Left lung (tissue), 10 donors: Measurements from ENCODE around the gene CHRDL2. TPM values are rescaled to one million over a fixed set of nuclear protein-coding genes. Genes with fewer than 3 reads are reported as not detected.
A peak's percentile ranks its signal among the peaks of the same experiment; 100 is the strongest.

Source experiments
- ATAC-seq: fragments of 200-7000 bp; cut with Tn5 transposase; one replicate; pipeline ENCODE4 v1.9.1; 2020; ENCODE audit warnings: moderate library complexity
- DNase-seq, 4 donors: peaks; one replicate each; pipeline ENCODE4 v3.0.0-alpha.2; 2013 to 2020
- H3K27ac ChIP-seq, 2 donors: fragments of 200-600 bp; sonication (generic) in 1 of 2; one replicate each; pipeline versions ENCODE4 v1.5.0 to v1.8.0; 2020 to 2021
- H3K27me3 ChIP-seq, 2 donors: fragments of 200-600 bp; sonication (generic) in 1 of 2; one replicate each; pipeline versions ENCODE4 v1.5.0 to v1.8.0; 2020 to 2021
- H3K36me3 ChIP-seq, 2 donors: fragments of 200-600 bp; sonication (generic) in 1 of 2; one replicate each; pipeline versions ENCODE4 v1.5.0 to v1.8.0; 2020 to 2021
- H3K4me1 ChIP-seq, 2 donors: fragments of 200-600 bp; one replicate each; pipeline ENCODE4 v1.8.0; 2021
- H3K4me3 ChIP-seq, 2 donors: fragments of 200-600 bp; sonication (generic) in 1 of 2; one replicate each; pipeline versions ENCODE4 v1.5.0 to v1.8.0; 2020 to 2021; ENCODE audit warnings: mild to moderate bottlenecking in 1 of 2
- H3K9me3 ChIP-seq, 2 donors: fragments of 200-600 bp; sonication (generic) in 1 of 2; one replicate each; pipeline versions ENCODE4 v1.5.0 to v1.8.0; 2020 to 2021
- intact Hi-C, 2 donors: fragments of 100-400 bp; cut with DNase I; formaldehyde crosslinking; loops; one replicate each; pipeline versions ENCODE4 v1.11.2 to v1.14.2; 2022
- polyA plus RNA-seq, 6 donors: library from polyadenylated mRNA; unstranded; fragments of 120-200 nt; gene quantifications; one replicate each; pipeline ENCODE4 v1.2.1, GENCODE V29; 2013; ENCODE audit not compliant: insufficient read length in 6 of 6
- total RNA-seq, 2 donors: library from RNA; stranded (reverse); fragmentation: NEBNext Ultra II Directional; extraction: Animal tissue kit (Norgen Biotek cat#: 25700); gene quantifications; one replicate each; pipeline ENCODE4 v1.2.1, GENCODE V29; 2021
- TF ChIP-seq, protein P1 (sequence below), 2 donors: fragments of 200-600 bp; sonication (generic) in 1 of 2; IDR thresholded peaks; one replicate each; pipeline versions ENCODE4 v1.5.0 to v1.8.0; 2021; ENCODE audit warnings: antibody characterized with exemption in 2 of 2
- donor health status: DM: no; HTN: yes; CAD: no.
- donor health status: DM: no; HTN: no; CAD: no.

Gene CHRDL2
- total and polyA plus RNA-seq, 8 donors: 0.48 to 5.2 (median 0.69) TPM

DNA sequence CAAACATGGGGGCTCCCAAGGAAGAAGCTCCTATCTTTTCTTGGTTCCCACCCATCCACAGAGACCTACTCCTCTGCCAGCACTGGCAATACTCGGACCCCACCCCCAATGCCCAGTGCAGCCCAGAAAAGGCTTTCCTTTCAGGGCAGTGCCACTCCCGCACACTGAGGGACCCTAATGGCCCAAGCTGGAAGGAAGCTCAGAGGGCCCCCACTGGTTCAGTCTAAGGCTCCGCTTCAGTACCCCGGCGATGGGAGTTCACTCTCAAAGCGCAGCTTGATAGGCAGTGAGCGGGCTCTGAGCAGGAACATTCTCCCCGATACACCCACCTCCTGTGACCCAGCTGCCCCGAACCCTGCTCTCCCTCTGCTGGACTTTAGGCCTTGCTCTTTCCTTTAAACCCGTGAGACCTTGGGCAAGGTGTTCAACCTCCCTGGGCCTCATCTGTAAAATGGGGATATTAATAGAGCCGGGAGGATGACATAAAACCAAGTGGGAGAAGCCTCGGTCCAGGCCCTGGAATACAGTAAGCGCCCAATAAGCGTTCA is 48.4 kb downstream of the CHRDL2 start:
- Histone ChIP-seq H3K4me3 (peak overlapping the region; percentile 29 to 36), H3K27me3 (peaks cover 0 to 20% of the 10 kb centered on the region in 2 donors), H3K4me1 (peaks cover 0 to 26% of the 10 kb centered on the region in 2 donors), H3K27ac (no peak overlapping the region), H3K9me3 (no peaks in the 10 kb centered on the region), H3K36me3 (no peaks in the 10 kb centered on the region)
- intact Hi-C loops: no loop called here
- no peak for ATAC-seq
- no peak for DNase-seq
- TF ChIP-seq, protein P1, sequence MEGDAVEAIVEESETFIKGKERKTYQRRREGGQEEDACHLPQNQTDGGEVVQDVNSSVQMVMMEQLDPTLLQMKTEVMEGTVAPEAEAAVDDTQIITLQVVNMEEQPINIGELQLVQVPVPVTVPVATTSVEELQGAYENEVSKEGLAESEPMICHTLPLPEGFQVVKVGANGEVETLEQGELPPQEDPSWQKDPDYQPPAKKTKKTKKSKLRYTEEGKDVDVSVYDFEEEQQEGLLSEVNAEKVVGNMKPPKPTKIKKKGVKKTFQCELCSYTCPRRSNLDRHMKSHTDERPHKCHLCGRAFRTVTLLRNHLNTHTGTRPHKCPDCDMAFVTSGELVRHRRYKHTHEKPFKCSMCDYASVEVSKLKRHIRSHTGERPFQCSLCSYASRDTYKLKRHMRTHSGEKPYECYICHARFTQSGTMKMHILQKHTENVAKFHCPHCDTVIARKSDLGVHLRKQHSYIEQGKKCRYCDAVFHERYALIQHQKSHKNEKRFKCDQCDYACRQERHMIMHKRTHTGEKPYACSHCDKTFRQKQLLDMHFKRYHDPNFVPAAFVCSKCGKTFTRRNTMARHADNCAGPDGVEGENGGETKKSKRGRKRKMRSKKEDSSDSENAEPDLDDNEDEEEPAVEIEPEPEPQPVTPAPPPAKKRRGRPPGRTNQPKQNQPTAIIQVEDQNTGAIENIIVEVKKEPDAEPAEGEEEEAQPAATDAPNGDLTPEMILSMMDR (IDR thresholded peaks at IDR 0.05): no peak

DNA sequence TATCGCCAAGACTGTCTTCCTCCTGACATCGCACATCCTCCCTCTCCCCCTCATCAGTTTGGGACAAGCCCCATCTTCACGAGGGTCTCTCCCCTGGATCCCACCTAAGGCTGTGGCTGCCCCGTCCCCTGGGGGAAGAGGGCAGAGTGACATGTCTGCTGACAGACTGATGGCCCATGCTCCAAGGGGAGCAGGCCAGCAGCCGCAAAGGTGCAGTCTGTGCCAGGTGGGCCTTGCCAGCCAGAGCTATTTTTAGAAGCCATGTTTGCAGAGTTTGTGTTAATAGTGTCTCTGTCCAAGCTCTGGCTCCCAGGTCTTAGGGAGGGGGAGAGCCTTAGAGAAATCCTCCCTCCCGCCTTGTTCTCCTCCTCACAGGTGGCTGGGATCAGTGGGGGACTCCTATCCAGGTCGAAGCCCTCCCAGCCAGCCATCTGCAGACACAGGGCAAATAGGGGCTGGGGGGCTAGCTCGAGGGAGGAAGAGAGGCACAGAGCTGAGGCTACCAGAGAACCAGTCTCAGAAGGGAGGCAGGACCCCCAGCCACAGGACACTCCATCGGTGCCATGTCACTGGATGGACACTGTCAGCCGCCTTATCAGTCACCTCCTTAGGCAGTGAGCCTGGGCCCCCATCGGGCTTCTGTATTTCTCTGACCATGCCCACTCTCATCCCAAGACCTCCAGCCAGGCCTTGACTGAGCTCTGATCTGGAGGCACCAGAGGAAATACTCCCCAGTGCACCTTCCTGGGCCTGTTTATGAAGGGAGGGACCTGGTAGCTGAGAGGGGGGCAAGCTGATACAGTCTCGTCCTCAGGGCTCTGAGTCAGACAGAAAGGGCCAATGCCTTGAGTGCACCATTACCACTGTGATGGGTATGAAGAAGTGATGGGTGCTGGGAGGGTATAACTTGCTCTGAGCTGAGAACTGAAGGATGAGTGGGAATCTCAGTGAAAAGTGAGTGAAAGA is 49.3 kb downstream of the CHRDL2 start:
- DNase-seq: peak in 2 of 4 donors; percentile 29 to 34
- no peak overlapping the region for H3K4me3 ChIP-seq
- TF ChIP-seq, protein P1 (IDR thresholded peaks at IDR 0.05): no peak
- H3K4me1 ChIP-seq: peaks cover 0 to 20% of the 10 kb centered on the region in 2 donors
- intact Hi-C loops: no loop called here
- ATAC-seq: peak; percentile 53
- no peak overlapping the region for H3K27ac ChIP-seq
- no peaks in the 10 kb centered on the region for H3K36me3 ChIP-seq
- no peaks in the 10 kb centered on the region for H3K9me3 ChIP-seq
- H3K27me3 ChIP-seq: peaks cover 0 to 20% of the 10 kb centered on the region in 2 donors

DNA sequence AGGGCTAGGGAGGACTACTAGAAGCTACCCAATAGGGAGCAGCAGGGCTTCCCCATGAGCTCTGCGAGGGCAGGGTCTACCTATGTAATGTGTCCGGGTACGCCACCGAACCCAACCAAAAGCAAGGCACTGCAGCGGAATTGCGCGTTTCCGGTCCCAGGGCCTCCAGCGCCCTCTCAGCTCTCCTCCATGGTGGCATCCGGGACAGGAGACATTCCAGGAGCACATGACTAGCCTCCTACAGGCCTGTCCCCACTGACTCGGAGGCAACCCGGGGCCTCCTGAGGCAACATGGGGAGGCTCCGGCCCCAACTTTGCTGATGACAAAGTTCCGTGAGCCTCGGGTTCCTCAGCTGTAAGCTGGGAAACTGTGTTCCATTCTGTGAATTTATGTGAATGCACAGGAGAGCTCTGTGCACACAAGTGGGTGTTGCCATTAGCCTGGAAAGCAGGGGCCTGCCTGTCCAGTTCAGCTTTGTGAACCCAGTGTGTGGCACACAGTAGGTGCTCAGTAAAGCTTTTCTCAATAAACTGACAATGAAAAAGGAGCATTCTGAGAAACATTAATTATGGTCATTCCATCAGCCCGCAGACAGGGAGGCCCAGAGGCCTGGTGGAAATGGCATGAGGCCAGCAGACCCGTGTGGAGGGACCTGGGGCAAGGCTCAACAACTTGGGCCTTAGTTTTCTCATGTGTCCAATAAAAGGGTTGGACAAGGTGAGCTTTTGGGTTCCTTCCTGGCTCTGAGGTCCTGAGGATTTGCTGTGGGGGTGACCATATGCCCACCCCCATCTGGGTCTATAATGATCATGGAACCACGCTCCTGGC is 50.3 kb downstream of the CHRDL2 start:
- Histone ChIP-seq H3K4me3 (no peak overlapping the region), H3K4me1 (peaks cover 0 to 14% of the 10 kb centered on the region in 2 donors), H3K27me3 (peaks cover 0 to 20% of the 10 kb centered on the region in 2 donors), H3K9me3 (no peaks in the 10 kb centered on the region), H3K27ac (no peak overlapping the region), H3K36me3 (no peaks in the 10 kb centered on the region)
- intact Hi-C loops: no loop called here
- DNase-seq (peak in 1 of 4 donors; percentile 19), ATAC-seq (no peak)
- TF ChIP-seq, protein P1 (IDR thresholded peaks at IDR 0.05): no peak

DNA sequence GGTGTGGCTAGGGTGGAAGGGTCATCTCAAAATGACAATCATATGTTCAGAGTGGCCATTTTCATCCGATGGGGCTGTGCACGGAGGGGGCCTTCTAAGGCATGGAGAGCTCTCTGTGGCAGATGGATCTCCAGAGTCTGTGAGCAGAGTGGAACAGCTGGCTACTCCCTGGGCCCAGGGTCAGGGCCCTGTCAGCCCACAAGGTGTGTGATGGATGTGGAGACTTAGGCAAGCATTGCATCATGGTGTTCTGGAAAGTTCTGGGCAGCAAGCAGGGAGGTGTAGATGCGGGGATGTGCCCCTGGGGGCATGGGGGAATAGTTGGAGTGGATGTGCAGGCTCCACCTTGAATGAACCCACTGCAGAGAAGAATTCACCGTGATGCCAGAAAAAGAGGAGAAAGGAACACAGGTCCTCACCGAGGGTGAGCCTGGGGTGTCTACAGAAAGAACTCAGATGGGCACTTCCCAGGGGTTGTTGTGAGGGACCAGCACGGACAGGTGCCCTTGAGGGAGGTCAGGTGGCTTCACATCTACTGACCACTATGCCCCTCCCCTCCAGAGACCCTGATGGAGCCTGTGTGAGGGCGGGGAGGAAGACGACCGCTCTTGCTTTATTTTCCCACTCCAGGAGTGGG is 51.1 kb downstream of the CHRDL2 start:
- intact Hi-C loops: no loop called here
- H3K4me1 ChIP-seq: peaks cover 0 to 13% of the 10 kb centered on the region in 2 donors
- DNase-seq: peak in 1 of 4 donors; percentile 8
- H3K9me3 ChIP-seq: no peaks in the 10 kb centered on the region
- H3K27me3 ChIP-seq: peaks cover 0 to 20% of the 10 kb centered on the region in 2 donors
- no peak overlapping the region for H3K4me3 ChIP-seq
- no peaks in the 10 kb centered on the region for H3K36me3 ChIP-seq
- no peak for ATAC-seq
- H3K27ac ChIP-seq: no peak overlapping the region
- TF ChIP-seq, protein P1 (IDR thresholded peaks at IDR 0.05): no peak
